IPS DF 6.9 (cell line): ENCODE data around the gene CEBPA.

Experiments
- DNase-seq: peaks from one replicate; pipeline ENCODE4 v3.0.0-alpha.2; 2013; ENCODE audit warnings: low read depth, low spot score
- H3K27ac ChIP-seq: one replicate; pipeline ENCODE4 v1.5.1; 2013; ENCODE audit warnings: low read length, control low read depth
- H3K27me3 ChIP-seq: 2 replicates; pipeline ENCODE4 v1.6.1; 2013; ENCODE audit warnings: mild to moderate bottlenecking, low read length; ENCODE audit not compliant: control insufficient read depth, insufficient read depth
- H3K36me3 ChIP-seq: 2 replicates; pipeline ENCODE4 v1.6.1; 2013; ENCODE audit warnings: low read length; ENCODE audit not compliant: control insufficient read depth, insufficient read depth
- H3K4me1 ChIP-seq: 2 replicates; pipeline ENCODE4 v1.6.1; 2013; ENCODE audit warnings: low read length; ENCODE audit not compliant: control insufficient read depth, insufficient read depth
- H3K4me3 ChIP-seq: 2 replicates; pipeline ENCODE4 v1.5.1; 2013; ENCODE audit warnings: mild to moderate bottlenecking, low read length
- H3K9me3 ChIP-seq: 2 replicates; pipeline ENCODE4 v1.6.1; 2013; ENCODE audit warnings: low read length, inconsistent platforms; ENCODE audit not compliant: control insufficient read depth, insufficient read depth
- WGBS: extraction: QIAGEN DNeasy Blood & Tissue Kit; methylation state at CpG from one replicate; pipeline ENCODE4 v1.1.7; 2013; ENCODE audit warnings: mixed read lengths, missing lambda C conversion rate; ENCODE audit not compliant: insufficient read length, insufficient coverage; 5-methylcytosine and 5-hydroxymethylcytosine counted together

The CEBPA gene

GRCh38 chr19:33278403-33279269 lies 23.7 kb downstream of the CEBPA start:
- no peaks in the 10 kb centered on the region for H3K27me3 ChIP-seq
- H3K4me1 ChIP-seq: peaks cover 3% of the 10 kb centered on the region; the same call in 1 of the 2 replicates
- no peaks in the 10 kb centered on the region for H3K9me3 ChIP-seq
- H3K36me3 ChIP-seq: no peaks in the 10 kb centered on the region
- no peak overlapping the region for H3K27ac ChIP-seq
- no CpG with 5 or more reads among the region's 9 CpGs for WGBS
- H3K4me3 ChIP-seq: no peak overlapping the region
- no peak for DNase-seq

GRCh38 chr19:33278023-33278402 lies 24.3 kb downstream of the CEBPA start:
- peaks cover 6% of the 10 kb centered on the region for H3K4me1 ChIP-seq
- no peaks in the 10 kb centered on the region for H3K27me3 ChIP-seq

GRCh38 chr19:33277434-33277833 lies 24.9 kb downstream of the CEBPA start:
- Histone ChIP-seq H3K4me3 (no peak overlapping the region), H3K27ac (no peak overlapping the region), H3K36me3 (no peaks in the 10 kb centered on the region), H3K9me3 (no peaks in the 10 kb centered on the region), H3K4me1 (peaks cover 6% of the 10 kb centered on the region), H3K27me3 (no peaks in the 10 kb centered on the region)
- WGBS: no CpG with 5 or more reads among the region's 12 CpGs
- DNase-seq: no peak

More at GRCh38 chr19:33278023-33278402, 24.3 kb downstream of the CEBPA start:
- Histone ChIP-seq H3K4me3 (no peak overlapping the region), H3K27ac (no peak overlapping the region), H3K36me3 (no peaks in the 10 kb centered on the region), H3K9me3 (no peaks in the 10 kb centered on the region)
- DNase-seq: no peak
- no CpG with 5 or more reads among the region's 4 CpGs for WGBS

- Histone ChIP-seq H3K9me3 (no peaks in the 10 kb centered on the region), H3K27ac (no peak overlapping the region), H3K27me3 (no peaks in the 10 kb centered on the region), H3K36me3 (no peaks in the 10 kb centered on the region), H3K4me1 (peaks cover 6% of the 10 kb centered on the region), H3K4me3 (no peak overlapping the region)
- DNase-seq: no peak
- no CpG with 5 or more reads among the region's 19 CpGs for WGBS
Observed at GRCh38 chr19:33275933-33276619, 26.3 kb downstream of the CEBPA start.

GRCh38 chr19:33275559-33275932 lies 26.8 kb downstream of the CEBPA start:
- peaks cover 6% of the 10 kb centered on the region for H3K4me1 ChIP-seq
- DNase-seq: no peak
- no peaks in the 10 kb centered on the region for H3K36me3 ChIP-seq
- no CpG with 5 or more reads among the region's 5 CpGs for whole genome bisulfite sequencing
- H3K4me3 ChIP-seq: no peak overlapping the region
- H3K9me3 ChIP-seq: no peaks in the 10 kb centered on the region
- H3K27ac ChIP-seq: no peak overlapping the region
- H3K27me3 ChIP-seq: no peaks in the 10 kb centered on the region

GRCh38 chr19:33274663-33275558 lies 27.4 kb downstream of the CEBPA start:
- Histone ChIP-seq H3K27ac (no peak overlapping the region), H3K9me3 (no peaks in the 10 kb centered on the region), H3K27me3 (no peaks in the 10 kb centered on the region), H3K4me1 (peaks cover 6% of the 10 kb centered on the region), H3K4me3 (no peak overlapping the region), H3K36me3 (no peaks in the 10 kb centered on the region)
- no CpG with 5 or more reads among the region's 17 CpGs for WGBS
- no peak for DNase-seq

- no peaks in the 10 kb centered on the region for H3K9me3 ChIP-seq
- peaks cover 6% of the 10 kb centered on the region for H3K4me1 ChIP-seq
- no peak for DNase-seq
- WGBS: no CpG with 5 or more reads among the region's 16 CpGs
- no peaks in the 10 kb centered on the region for H3K36me3 ChIP-seq
- no peaks in the 10 kb centered on the region for H3K27me3 ChIP-seq
- H3K27ac ChIP-seq: no peak overlapping the region
- no peak overlapping the region for H3K4me3 ChIP-seq
Observed at GRCh38 chr19:33273881-33274662, 28.3 kb downstream of the CEBPA start.

GRCh38 chr19:33273065-33273736 lies 29.1 kb downstream of the CEBPA start:
- H3K9me3 ChIP-seq: no peaks in the 10 kb centered on the region
- DNase-seq: no peak
- no peak overlapping the region for H3K27ac ChIP-seq
- H3K4me3 ChIP-seq: no peak overlapping the region
- WGBS: no CpG with 5 or more reads among the region's 26 CpGs
- peaks cover 6% of the 10 kb centered on the region for H3K4me1 ChIP-seq
- H3K36me3 ChIP-seq: no peaks in the 10 kb centered on the region
- H3K27me3 ChIP-seq: no peaks in the 10 kb centered on the region

GRCh38 chr19:33271246-33272021 lies 30.9 kb downstream of the CEBPA start:
- H3K27me3 ChIP-seq: no peaks in the 10 kb centered on the region
- no peaks in the 10 kb centered on the region for H3K36me3 ChIP-seq
- H3K4me1 ChIP-seq: peaks cover 6% of the 10 kb centered on the region
- H3K27ac ChIP-seq: no peak overlapping the region
- no peaks in the 10 kb centered on the region for H3K9me3 ChIP-seq
- no peak overlapping the region for H3K4me3 ChIP-seq
- WGBS: no CpG with 5 or more reads among the region's 12 CpGs
- no peak for DNase-seq
